ENCODE data around the gene ASNSD1.
"Not testable (repeated sequence)": the region's sequence is repeated elsewhere in the genome, so short reads cannot be mapped to it uniquely, and the experiment has no call there.

GRCh38 chr2:189717593-189717992 lies 56.3 kb downstream of the ASNSD1 start:
- TF ChIP-seq RAD21 (IDR thresholded peaks at IDR 0.05; ENCODE audit: low read length); CTCF (IDR thresholded peaks at IDR 0.05); RFX5 (IDR thresholded peaks at IDR 0.05; ENCODE audit: low read length); POLR2AphosphoS5 (IDR thresholded peaks at IDR 0.05; ENCODE audit: low read depth, low read length); EP300 (IDR thresholded peaks at IDR 0.05; ENCODE audit: borderline replicate concordance in 1 of 2, low read depth in 1 of 2, low read length in 1 of 2); CHD2 (IDR thresholded peaks at IDR 0.05; ENCODE audit: low read length, partially characterized antibody); SIN3A (IDR thresholded peaks at IDR 0.05; ENCODE audit: borderline replicate concordance, low read depth, low read length); RXRA (IDR thresholded peaks at IDR 0.05; ENCODE audit: borderline replicate concordance, low read depth); FOXJ3 (CRISPR knock-in tag; IDR thresholded peaks at IDR 0.05); PBX3 (IDR thresholded peaks at IDR 0.05): not testable (repeated sequence)
